H1 (cell line): ENCODE measurements around the gene AFG1L. TPM values are rescaled to one million over a fixed set of nuclear protein-coding genes. Genes with fewer than 3 reads are reported as not detected.

Experiments
- CTCF ChIA-PET: fragments of 300-600 bp; sonication (Branson Sonifier 250); formaldehyde crosslinking; loops from one replicate; lab custom pipeline; 2021; ENCODE audit not compliant: partially characterized antibody; lab: Charles Lee
- POLR2A ChIA-PET: fragments of 300-600 bp; sonication (Branson Sonifier 250); formaldehyde crosslinking; loops from one replicate; lab custom pipeline; 2021; ENCODE audit warnings: inconsistent platforms; ENCODE audit not compliant: partially characterized antibody; lab: Charles Lee
- DNase-seq, 2 experiments: peaks; one replicate each; pipeline versions ENCODE4 v3.0.0 to v3.0.0-alpha.2; 2010 to 2022; ENCODE audit warnings: low spot score in 2 of 2, low read depth in 1 of 2, mixed read lengths in 1 of 2
- FAIRE-seq: peaks from 2 replicates; lab custom pipeline; 2011; peaks lifted over from hg19 to GRCh38; lab: Jason Lieb, UNC
- H2AFZ ChIP-seq: 2 replicates; pipeline ENCODE4 v1.8.1; 2012; ENCODE audit warnings: low read length, inconsistent platforms
- H2AK5ac ChIP-seq: 2 replicates; pipeline ENCODE4 v1.6.1; 2013; ENCODE audit warnings: low read depth, low read length
- H2BK120ac ChIP-seq: replicated peaks from 2 replicates; pipeline ENCODE3; 2013; ENCODE audit warnings: low read depth, low read length, inconsistent platforms
- H2BK12ac ChIP-seq: 2 replicates; pipeline ENCODE4 v1.6.1; 2013; ENCODE audit warnings: low read depth, low read length
- H2BK15ac ChIP-seq: 2 replicates; pipeline ENCODE4 v1.6.1; 2013; ENCODE audit warnings: low read length
- H2BK20ac ChIP-seq: 2 replicates; pipeline ENCODE4 v1.6.1; 2013; ENCODE audit warnings: low read length
- H2BK5ac ChIP-seq: 2 replicates; pipeline ENCODE4 v1.6.1; 2013; ENCODE audit warnings: low read depth, low read length
- H3K14ac ChIP-seq: 2 replicates; pipeline ENCODE4 v1.6.1; 2013; ENCODE audit warnings: inconsistent platforms; ENCODE audit not compliant: insufficient read length
- H3K18ac ChIP-seq: 2 replicates; pipeline ENCODE4 v1.6.1; 2013; ENCODE audit warnings: low read length; ENCODE audit errors: extremely low read depth
- H3K23ac ChIP-seq: 2 replicates; pipeline ENCODE4 v1.6.1; 2013; ENCODE audit warnings: inconsistent platforms; ENCODE audit not compliant: insufficient read length
- H3K23me2 ChIP-seq: 2 replicates; pipeline ENCODE4 v1.6.1; 2013; ENCODE audit warnings: low read depth, low read length
- H3K27ac ChIP-seq: 2 replicates; pipeline ENCODE4 v1.6.1; 2011; ENCODE audit warnings: low read depth, low read length, inconsistent platforms
- H3K27me3 ChIP-seq, 4 experiments: replicated peaks in 1 of 4; 1 replicate in 1 of 4; 2 replicates in 3 of 4; pipeline versions ENCODE4 v1.6.1 to v1.8.1; 2011 to 2013; ENCODE audit warnings: low read length in 3 of 4, mild to moderate bottlenecking in 3 of 4, inconsistent platforms in 2 of 4, mixed read lengths in 2 of 4, moderate library complexity in 1 of 4; ENCODE audit not compliant: control insufficient read depth in 3 of 4, insufficient read depth in 3 of 4; ENCODE audit errors: extremely low read depth in 1 of 4
- H3K36me3 ChIP-seq, 4 experiments: 2 replicates each; pipeline versions ENCODE4 v1.6.1 to v1.8.1; 2011 to 2013; ENCODE audit warnings: mild to moderate bottlenecking in 4 of 4, low read length in 3 of 4, moderate library complexity in 2 of 4, control low read depth in 1 of 4, inconsistent platforms in 1 of 4; ENCODE audit not compliant: insufficient read depth in 4 of 4, control insufficient read depth in 2 of 4
- H3K4ac ChIP-seq: replicated peaks from 2 replicates; pipeline ENCODE3; 2013; ENCODE audit warnings: low read length, low read depth, mixed read lengths, inconsistent platforms; ENCODE audit not compliant: insufficient read length
- H3K4me1 ChIP-seq, 4 experiments: replicated peaks in 1 of 4; 1 replicate in 1 of 4; 2 replicates in 3 of 4; pipeline versions ENCODE4 v1.6.1 to v1.8.1; 2011 to 2013; ENCODE audit warnings: low read length in 3 of 4, inconsistent platforms in 2 of 4, mixed read lengths in 1 of 4; ENCODE audit not compliant: insufficient read depth in 4 of 4, control insufficient read depth in 3 of 4
- H3K4me2 ChIP-seq, 2 experiments: 2 replicates each; pipeline versions ENCODE4 v1.6.1 to v1.8.1; 2011 to 2013; ENCODE audit warnings: low read depth in 2 of 2, low read length in 2 of 2, control low read depth in 1 of 2, inconsistent platforms in 1 of 2, mild to moderate bottlenecking in 1 of 2; ENCODE audit not compliant: insufficient read depth in 1 of 2
- H3K4me3 ChIP-seq, 4 experiments: fragments of 200-600, 300-600 bp in 1 of 4; sonication (generic), shearing (Covaris generic), sonication (Bioruptor Twin) in 1 of 4; 2 replicates each; pipeline versions ENCODE4 v1.5.1 to v1.8.1; 2011 to 2016; ENCODE audit warnings: low read length in 4 of 4, low read depth in 3 of 4, control low read depth in 2 of 4, inconsistent platforms in 2 of 4, mild to moderate bottlenecking in 2 of 4, mixed read lengths in 1 of 4, moderate library complexity in 1 of 4; ENCODE audit not compliant: insufficient read depth in 2 of 4; ENCODE audit errors: extremely low read depth in 1 of 4
- H3K56ac ChIP-seq: replicated peaks from 2 replicates; pipeline ENCODE3; 2013; ENCODE audit warnings: low read depth, mild to moderate bottlenecking, mixed read lengths, low read length, inconsistent platforms; ENCODE audit not compliant: insufficient read length
- H3K79me1 ChIP-seq: 2 replicates; pipeline ENCODE4 v1.6.1; 2013; ENCODE audit warnings: low read depth, low read length, control low read depth
- H3K79me2 ChIP-seq, 2 experiments: 2 replicates each; pipeline versions ENCODE4 v1.6.1 to v1.8.1; 2012 to 2013; ENCODE audit warnings: low read length in 2 of 2, mild to moderate bottlenecking in 2 of 2, inconsistent platforms in 1 of 2; ENCODE audit not compliant: insufficient read depth in 2 of 2, control insufficient read depth in 1 of 2
- H3K9ac ChIP-seq, 4 experiments: replicated peaks in 1 of 4; 1 replicate in 1 of 4; 2 replicates in 3 of 4; pipeline versions ENCODE4 v1.6.1 to v1.8.1; 2011 to 2013; ENCODE audit warnings: low read depth in 3 of 4, low read length in 3 of 4, control low read depth in 2 of 4, mild to moderate bottlenecking in 2 of 4, moderate library complexity in 2 of 4, inconsistent platforms in 1 of 4; ENCODE audit errors: extremely low read depth in 1 of 4
- H3K9me3 ChIP-seq, 2 experiments: 2 replicates each; pipeline versions ENCODE4 v1.6.1 to v1.8.1; 2012 to 2013; ENCODE audit warnings: mild to moderate bottlenecking in 2 of 2, moderate library complexity in 2 of 2, control low read depth in 1 of 2, inconsistent platforms in 1 of 2, low read depth in 1 of 2, low read length in 1 of 2, mixed read lengths in 1 of 2; ENCODE audit not compliant: insufficient read depth in 2 of 2
- H4K20me1 ChIP-seq, 2 experiments: replicated peaks in 1 of 2; 2 replicates each; pipeline versions ENCODE3 to v1.8.1; 2011 to 2013; ENCODE audit warnings: inconsistent platforms in 2 of 2, low read length in 2 of 2, mild to moderate bottlenecking in 1 of 2; ENCODE audit not compliant: insufficient read depth in 2 of 2, control insufficient read depth in 1 of 2
- H4K5ac ChIP-seq: 2 replicates; pipeline ENCODE4 v1.6.1; 2013; ENCODE audit warnings: low read length, low read depth, mixed read lengths, inconsistent platforms; ENCODE audit not compliant: insufficient read length
- H4K8ac ChIP-seq: 2 replicates; pipeline ENCODE4 v1.8.0; 2013; ENCODE audit warnings: mild to moderate bottlenecking, moderate library complexity, low read length, inconsistent platforms; ENCODE audit not compliant: insufficient read depth; ENCODE audit errors: extremely low read depth
- H4K91ac ChIP-seq: replicated peaks from 2 replicates; pipeline ENCODE3; 2013; ENCODE audit warnings: low read length, mixed read lengths, inconsistent platforms; ENCODE audit not compliant: insufficient read length
- BACH1 ChIP-seq: IDR thresholded peaks from 2 replicates; pipeline ENCODE4 v1.6.1; 2012; ENCODE audit warnings: low read length, improper control_type of control experiment
- JUN ChIP-seq: IDR thresholded peaks from 2 replicates; pipeline ENCODE4 v1.6.1; 2011; ENCODE audit warnings: low read depth, mild to moderate bottlenecking, improper control_type of control experiment, low read length
- NANOG ChIP-seq: IDR thresholded peaks from 2 replicates; pipeline ENCODE4 v1.6.1; 2011; ENCODE audit warnings: low read length, low read depth, mild to moderate bottlenecking, inconsistent platforms; ENCODE audit not compliant: insufficient read depth, poor library complexity, severe bottlenecking
- POLR2A ChIP-seq, 2 experiments: IDR thresholded peaks; 1 replicate in 1 of 2; 2 replicates in 1 of 2; pipeline ENCODE4 v1.6.1; 2011; ENCODE audit warnings: low read depth in 2 of 2, low read length in 2 of 2, mild to moderate bottlenecking in 2 of 2; ENCODE audit errors: control extremely low read depth in 1 of 2
- POU5F1 ChIP-seq: IDR thresholded peaks from 2 replicates; pipeline ENCODE4 v1.6.1; 2011; ENCODE audit warnings: low read depth, mild to moderate bottlenecking, low read length, moderate library complexity
- RXRA ChIP-seq: IDR thresholded peaks from 2 replicates; pipeline ENCODE4 v1.6.1; 2011; ENCODE audit warnings: low read depth, mild to moderate bottlenecking, low read length, moderate library complexity; ENCODE audit not compliant: insufficient read depth
- SP4 ChIP-seq: IDR thresholded peaks from 2 replicates; pipeline ENCODE4 v1.6.1; 2012; ENCODE audit warnings: low read length, inconsistent platforms
- TAF1 ChIP-seq: IDR thresholded peaks from 2 replicates; pipeline ENCODE4 v1.6.1; 2011; ENCODE audit warnings: mild to moderate bottlenecking, low read depth, low read length
- WGBS, 2 experiments: shearing (Covaris generic) in 1 of 2; methylation state at CpG; one replicate each; pipeline versions ENCODE4 v1.1.6 to v1.1.7; 2013 to 2015; ENCODE audit warnings: low lambda C conversion rate in 2 of 2, mixed read lengths in 2 of 2, inconsistent platforms in 1 of 2, low coverage in 1 of 2, missing lambda C conversion rate in 1 of 2; ENCODE audit not compliant: insufficient replicate concordance in 2 of 2, insufficient coverage in 1 of 2, insufficient read length in 1 of 2; ENCODE audit errors: extremely low coverage in 1 of 2, missing lambda C conversion rate in 1 of 2; 5-methylcytosine and 5-hydroxymethylcytosine counted together
- polyA plus RNA-seq, 7 experiments: library from polyadenylated mRNA; depleted of rRNA in 3 of 7; stranded (reverse) in 5 of 7; unstranded in 2 of 7; fragments of >200 nt in 5 of 7; fragments of 200-250 nt in 2 of 7; gene quantifications; 1 replicate in 5 of 7; 2 replicates in 1 of 7; 4 replicates in 1 of 7; pipeline versions ENCODE4 v1.2.1 to v1.2.3, GENCODE V29; 2011 to 2013; ENCODE audit warnings: missing spikeins in 2 of 7, mixed read lengths in 2 of 7
- total RNA-seq: library from RNA; stranded (reverse); fragmentation: NEBNext Ultra II Directional; extraction: Animal tissue kit (Norgen Biotek cat#: 25700); gene quantifications from 2 replicates; pipeline ENCODE4 v1.2.1, GENCODE V29; 2021
- TF ChIP-seq, protein P1 (sequence below): IDR thresholded peaks from 2 replicates; pipeline ENCODE4 v1.6.1; 2011; ENCODE audit warnings: low read depth, mild to moderate bottlenecking, low read length; ENCODE audit not compliant: insufficient read depth
- TF ChIP-seq, protein P2 (sequence below), 3 experiments: IDR thresholded peaks; 1 replicate in 2 of 3; 2 replicates in 1 of 3; pipeline versions ENCODE4 v1.5.1 to v1.6.1; 2011; ENCODE audit warnings: low read length in 3 of 3, mild to moderate bottlenecking in 3 of 3, inconsistent platforms in 2 of 3, low read depth in 1 of 3, moderate library complexity in 1 of 3; ENCODE audit not compliant: insufficient read depth in 1 of 3; ENCODE audit errors: control extremely low read depth in 1 of 3
- TF ChIP-seq, protein P3 (sequence below): IDR thresholded peaks from 2 replicates; pipeline ENCODE4 v1.6.1; 2012; ENCODE audit warnings: inconsistent platforms

AFG1L gene
- total and polyA plus RNA-seq, 2 of the 8 experiments (the other 6 are each of a cell fraction or from before 2014, with no cell fraction given) = 0.98 to 5.7 TPM

DNA sequence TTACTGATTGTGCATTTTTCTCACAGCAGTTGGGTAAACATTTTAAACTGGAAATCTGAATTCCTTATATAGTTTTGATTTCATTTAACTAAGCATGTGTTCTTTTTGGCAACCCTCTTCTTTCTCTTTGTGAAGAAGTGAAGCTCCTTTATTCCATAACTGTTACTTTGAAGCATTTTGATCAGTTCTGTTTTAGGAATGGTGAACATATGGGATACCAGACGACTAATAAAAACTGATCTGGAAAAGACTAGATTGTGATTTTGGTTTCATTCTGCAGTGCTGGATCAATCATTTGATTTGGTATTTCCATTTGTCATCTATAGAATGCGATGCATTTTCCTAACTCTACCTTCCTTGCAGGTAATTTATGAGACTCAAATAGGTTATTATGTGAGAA lies 9.8 kb downstream of the AFG1L start:
- Histone ChIP-seq H3K27ac (no peak overlapping the region), H3K56ac (no peak overlapping the region), H3K9me3 (no peaks in the 10 kb centered on the region), H3K4ac (no peak overlapping the region), H2AK5ac (no peak overlapping the region), H4K91ac (no peak overlapping the region), H2BK5ac (no peak overlapping the region), H3K4me3 (no peak overlapping the region), H3K79me2 (no peaks in the 10 kb centered on the region), H2AFZ (no peak overlapping the region), H2BK15ac (no peak overlapping the region), H4K8ac (no peak overlapping the region), H3K9ac (no peak overlapping the region), H3K79me1 (no peaks in the 10 kb centered on the region), H2BK12ac (no peak overlapping the region), H3K4me2 (no peak overlapping the region), H3K14ac (no peak overlapping the region), H3K36me3 (no peaks in the 10 kb centered on the region), H2BK20ac (no peak overlapping the region), H3K27me3 (no peaks in the 10 kb centered on the region), H3K18ac (no peak overlapping the region), H3K4me1 (peaks cover 0 to 3% (median 0%) of the 10 kb centered on the region in 4 experiments; a peak in 2 of 7 replicates), H2BK120ac (no peak overlapping the region), H3K23me2 (no peaks in the 10 kb centered on the region), H4K20me1 (no peaks in the 10 kb centered on the region), H4K5ac (no peak overlapping the region), H3K23ac (no peak overlapping the region)
- DNase-seq = no peak
- CTCF ChIA-PET = interaction anchor here (1.0 kb wide), 1 partner anchor 16 kb away, joined by 3 read pairs; no protein-coding TSS in a partner anchor
- POLR2A ChIA-PET = interaction anchor here (1.4 kb wide), 1 partner anchor 10 kb away, joined by 6 read pairs; the partner anchor contains the start of gene AFG1L
- no peak for FAIRE-seq
- 91% methylated on average over 2 of the region's 2 CpGs; no CpG with 5 or more reads in 1 of the 2 experiments for WGBS, 2 experiments
- TF ChIP-seq JUN (no peak), SP4 (no peak), BACH1 (no peak), RXRA (no peak), POLR2A (IDR thresholded peaks at IDR 0.05; ENCODE audit: control extremely low read depth in 1 of 2, low read depth in 2 of 2, low read length in 2 of 2) (no peak), TAF1 (no peak), POU5F1 (no peak), NANOG (no peak)
- TF ChIP-seq, protein P1, sequence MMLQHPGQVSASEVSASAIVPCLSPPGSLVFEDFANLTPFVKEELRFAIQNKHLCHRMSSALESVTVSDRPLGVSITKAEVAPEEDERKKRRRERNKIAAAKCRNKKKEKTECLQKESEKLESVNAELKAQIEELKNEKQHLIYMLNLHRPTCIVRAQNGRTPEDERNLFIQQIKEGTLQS = no peak
- TF ChIP-seq, protein P2, sequence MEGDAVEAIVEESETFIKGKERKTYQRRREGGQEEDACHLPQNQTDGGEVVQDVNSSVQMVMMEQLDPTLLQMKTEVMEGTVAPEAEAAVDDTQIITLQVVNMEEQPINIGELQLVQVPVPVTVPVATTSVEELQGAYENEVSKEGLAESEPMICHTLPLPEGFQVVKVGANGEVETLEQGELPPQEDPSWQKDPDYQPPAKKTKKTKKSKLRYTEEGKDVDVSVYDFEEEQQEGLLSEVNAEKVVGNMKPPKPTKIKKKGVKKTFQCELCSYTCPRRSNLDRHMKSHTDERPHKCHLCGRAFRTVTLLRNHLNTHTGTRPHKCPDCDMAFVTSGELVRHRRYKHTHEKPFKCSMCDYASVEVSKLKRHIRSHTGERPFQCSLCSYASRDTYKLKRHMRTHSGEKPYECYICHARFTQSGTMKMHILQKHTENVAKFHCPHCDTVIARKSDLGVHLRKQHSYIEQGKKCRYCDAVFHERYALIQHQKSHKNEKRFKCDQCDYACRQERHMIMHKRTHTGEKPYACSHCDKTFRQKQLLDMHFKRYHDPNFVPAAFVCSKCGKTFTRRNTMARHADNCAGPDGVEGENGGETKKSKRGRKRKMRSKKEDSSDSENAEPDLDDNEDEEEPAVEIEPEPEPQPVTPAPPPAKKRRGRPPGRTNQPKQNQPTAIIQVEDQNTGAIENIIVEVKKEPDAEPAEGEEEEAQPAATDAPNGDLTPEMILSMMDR (IDR thresholded peaks at IDR 0.05; ENCODE audit: control extremely low read depth in 1 of 3, insufficient read depth in 1 of 3, low read depth in 1 of 3, low read length in 3 of 3) = no peak
- TF ChIP-seq, protein P3, sequence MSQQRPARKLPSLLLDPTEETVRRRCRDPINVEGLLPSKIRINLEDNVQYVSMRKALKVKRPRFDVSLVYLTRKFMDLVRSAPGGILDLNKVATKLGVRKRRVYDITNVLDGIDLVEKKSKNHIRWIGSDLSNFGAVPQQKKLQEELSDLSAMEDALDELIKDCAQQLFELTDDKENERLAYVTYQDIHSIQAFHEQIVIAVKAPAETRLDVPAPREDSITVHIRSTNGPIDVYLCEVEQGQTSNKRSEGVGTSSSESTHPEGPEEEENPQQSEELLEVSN = no peak
